AG04449 (cell line): ENCODE results near the gene GRB2.

Source experiments
- CTCF ChIA-PET: fragments of 350-600 bp; formaldehyde crosslinking; extraction: SDS; loops from one replicate; lab custom pipeline; 2021; ENCODE audit warnings: antibody characterized with exemption; lab: Yijun Ruan, JAX
- POLR2A ChIA-PET: fragments of 400-600, 350-600 bp; formaldehyde crosslinking; extraction: SDS; loops from one replicate; lab custom pipeline; 2020; ENCODE audit warnings: antibody characterized with exemption, inconsistent platforms; lab: Yijun Ruan, JAX
- DNase-seq: peaks from one replicate; pipeline ENCODE4 v3.0.0-alpha.2; 2010; ENCODE audit warnings: low read depth, low spot score
- H3K4me3 ChIP-seq: 2 replicates; pipeline ENCODE4 v1.5.1; 2011; ENCODE audit warnings: low read depth, mild to moderate bottlenecking, control low read depth, low read length
- CTCF ChIP-seq: IDR thresholded peaks from one replicate; pipeline ENCODE4 v1.5.1; 2011; ENCODE audit warnings: mild to moderate bottlenecking, moderate library complexity, low read length, control low read depth, inconsistent platforms; ENCODE audit not compliant: insufficient read depth; ENCODE audit errors: missing control alignments

Gene GRB2

GRCh38 chr17:75365931-75366275 is 39.6 kb downstream of the GRB2 start:
- POLR2A ChIA-PET = no interaction called here

GRCh38 chr17:75365009-75365930 is 40.2 kb downstream of the GRB2 start:
- TF ChIP-seq CTCF = no peak
- no peak for DNase-seq
- CTCF ChIA-PET = interaction anchor here (1.7 to 2.7 kb wide), 3 partner anchors 28 to 94 kb away, joined by 5 to 13 read pairs (median 10); partner anchors contain the start of gene MIF4GD
- no peak overlapping the region for H3K4me3 ChIP-seq
- POLR2A ChIA-PET = interaction anchor here (0.6 kb wide), 1 partner anchor 45 kb away, joined by 3 read pairs; no protein-coding TSS in a partner anchor

More at GRCh38 chr17:75365931-75366275, 39.6 kb downstream of the GRB2 start:
- DNase-seq = no peak
- no peak for TF ChIP-seq CTCF
- H3K4me3 ChIP-seq = no peak overlapping the region
- CTCF ChIA-PET = interaction anchor here (1.2 to 2.4 kb wide), 3 partner anchors 14 to 251 kb away, joined by 3 to 13 read pairs (median 4); no protein-coding TSS in a partner anchor

GRCh38 chr17:75364078-75364477 is 41.4 kb downstream of the GRB2 start:
- no peak overlapping the region for H3K4me3 ChIP-seq
- DNase-seq = peak; percentile 54
- ChIA-PET POLR2A (interaction anchor here (0.9 to 1.2 kb wide), 2 partner anchors 30 to 75 kb away, joined by 3 to 5 read pairs; partner anchors contain the start of gene SLC25A19), CTCF (interaction anchor here (0.8 to 2.7 kb wide), 4 partner anchors 30 to 93 kb away, joined by 3 to 10 read pairs (median 6); partner anchors contain the start of gene MIF4GD)
- no peak for TF ChIP-seq CTCF

- CTCF ChIA-PET = interaction anchor here (1.7 to 2.0 kb wide), 2 partner anchors 18 to 40 kb away, joined by 4 to 6 read pairs; no protein-coding TSS in a partner anchor
- TF ChIP-seq CTCF = no peak
- POLR2A ChIA-PET = no interaction called here
- DNase-seq = no peak
- no peak overlapping the region for H3K4me3 ChIP-seq
Observed at GRCh38 chr17:75361996-75362395, 43.5 kb downstream of the GRB2 start.

GRCh38 chr17:75361344-75361743 is 44.1 kb downstream of the GRB2 start:
- CTCF ChIA-PET = interaction anchor here (2.0 kb wide), 1 partner anchor 39 kb away, joined by 6 read pairs; no protein-coding TSS in a partner anchor

More at GRCh38 chr17:75361344-75361743, 44.1 kb downstream of the GRB2 start:
- POLR2A ChIA-PET = interaction anchor here (0.6 kb wide), 1 partner anchor 45 kb away, joined by 3 read pairs; no protein-coding TSS in a partner anchor
- TF ChIP-seq CTCF = no peak
- no peak overlapping the region for H3K4me3 ChIP-seq
- DNase-seq = no peak
